HK-2 (cell line): Measurements from ENCODE around the gene KRT39.
A peak's percentile ranks its signal among the peaks of the same experiment; 100 is the strongest.
"Not testable (repeated sequence)": the region's sequence is repeated elsewhere in the genome, so short reads cannot be mapped to it uniquely, and the experiment has no call there.

ENCODE experiments used
- DNase-seq: peaks from one replicate; pipeline ENCODE4 v3.0.0-alpha.2; 2018; ENCODE audit not compliant: unreplicated experiment

Gene KRT39

GRCh38 chr17:40940266-40940665 is 26.5 kb downstream of the KRT39 start:
- DNase-seq: no peak

GRCh38 chr17:40938981-40939380 is 27.8 kb downstream of the KRT39 start:
- no peak for DNase-seq

- DNase-seq: no peak
These were observed 29.3 kb downstream of the KRT39 start, which contains the start of gene KRT23 for GRCh38 chr17:40937384-40937819. TSS of gene KRT23 (minus strand) at chr17:40937646. CDS start at chr17:40936603, 1,043 bp downstream.

GRCh38 chr17:40936976-40937375 is 29.8 kb downstream of the KRT39 start:
- no peak for DNase-seq

GRCh38 chr17:40936437-40936971 is 30.2 kb downstream of the KRT39 start:
- no peak for DNase-seq

GRCh38 chr17:40935624-40936023 is 31.1 kb downstream of the KRT39 start:
- no peak for DNase-seq

- no peak for DNase-seq
These were observed 34.1 kb downstream of the KRT39 start for GRCh38 chr17:40932608-40933007.

GRCh38 chr17:40931311-40931710 is 35.4 kb downstream of the KRT39 start:
- no peak for DNase-seq

- DNase-seq: no peak
These were observed 40.4 kb downstream of the KRT39 start for GRCh38 chr17:40926341-40926740.

GRCh38 chr17:40922239-40922638 is 44.5 kb downstream of the KRT39 start:
- DNase-seq: peak; percentile 69

- no peak for DNase-seq
These were observed 45.7 kb downstream of the KRT39 start for GRCh38 chr17:40921026-40921425.

- DNase-seq: not testable (repeated sequence)
These were observed 49.6 kb downstream of the KRT39 start for GRCh38 chr17:40917116-40917515.

GRCh38 chr17:40916366-40916765 is 50.4 kb downstream of the KRT39 start:
- DNase-seq: no peak

- no peak for DNase-seq
These were observed 51.0 kb downstream of the KRT39 start for GRCh38 chr17:40915721-40916256.

- DNase-seq: no peak
These were observed 51.5 kb downstream of the KRT39 start for GRCh38 chr17:40915199-40915661.

GRCh38 chr17:40914075-40914855 is 52.5 kb downstream of the KRT39 start:
- no peak for DNase-seq

GRCh38 chr17:40912486-40913210 is 54.1 kb downstream of the KRT39 start:
- DNase-seq: no peak

- DNase-seq: no peak
These were observed 56.3 kb downstream of the KRT39 start for GRCh38 chr17:40910441-40910841.

GRCh38 chr17:40909755-40910154 is 57.0 kb downstream of the KRT39 start:
- no peak for DNase-seq

- DNase-seq: peak; percentile 88
These were observed 57.4 kb downstream of the KRT39 start for GRCh38 chr17:40909351-40909750.
